ENCODE measurements around the gene SLC24A3. TPM values are rescaled to one million over a fixed set of nuclear protein-coding genes. Genes with fewer than 3 reads are reported as not detected.

Gene SLC24A3
- polyA plus RNA-seq, 1 experiment, result 1.7 TPM

- POLR2A ChIA-PET, result no interaction called here
- Histone ChIP-seq H3K27me3 (ENCODE audit: control insufficient read depth, insufficient read depth, low read length) (no peaks in the 10 kb centered on the region), H3K4me3 (ENCODE audit: low read depth, low read length) (no peak overlapping the region), H3K36me3 (ENCODE audit: control insufficient read depth, insufficient read depth, low read length) (no peaks in the 10 kb centered on the region)
- TF ChIP-seq CTCF (IDR thresholded peaks at IDR 0.05; ENCODE audit: insufficient read depth, low read depth, low read length), result no peak
- CTCF ChIA-PET, result no interaction called here
- no peak for DNase-seq (ENCODE audit: low read depth)
Observed at GRCh38 chr20:19330038-19330437, 117.6 kb downstream of the SLC24A3 start.

GRCh38 chr20:19330731-19331130, 118.3 kb downstream of the SLC24A3 start:
- DNase-seq (ENCODE audit: low read depth), result no peak
- POLR2A ChIA-PET, result no interaction called here
- Histone ChIP-seq H3K36me3 (ENCODE audit: control insufficient read depth, insufficient read depth, low read length) (no peaks in the 10 kb centered on the region), H3K27me3 (ENCODE audit: control insufficient read depth, insufficient read depth, low read length) (no peaks in the 10 kb centered on the region), H3K4me3 (ENCODE audit: low read depth, low read length) (no peak overlapping the region)
- CTCF ChIA-PET, result no interaction called here
- no peak for TF ChIP-seq CTCF (IDR thresholded peaks at IDR 0.05; ENCODE audit: insufficient read depth, low read depth, low read length)

- ChIA-PET CTCF (no interaction called here), POLR2A (no interaction called here)
- Histone ChIP-seq H3K4me3 (ENCODE audit: low read depth, low read length) (no peak overlapping the region), H3K36me3 (ENCODE audit: control insufficient read depth, insufficient read depth, low read length) (no peaks in the 10 kb centered on the region), H3K27me3 (ENCODE audit: control insufficient read depth, insufficient read depth, low read length) (no peaks in the 10 kb centered on the region)
- DNase-seq (ENCODE audit: low read depth), result no peak
- TF ChIP-seq CTCF (IDR thresholded peaks at IDR 0.05; ENCODE audit: insufficient read depth, low read depth, low read length), result no peak
Observed at GRCh38 chr20:19333563-19333962, 121.1 kb downstream of the SLC24A3 start.

GRCh38 chr20:19335341-19335740, 122.9 kb downstream of the SLC24A3 start:
- Histone ChIP-seq H3K4me3 (ENCODE audit: low read depth, low read length) (no peak overlapping the region), H3K27me3 (ENCODE audit: control insufficient read depth, insufficient read depth, low read length) (no peaks in the 10 kb centered on the region), H3K36me3 (ENCODE audit: control insufficient read depth, insufficient read depth, low read length) (no peaks in the 10 kb centered on the region)
- no peak for TF ChIP-seq CTCF (IDR thresholded peaks at IDR 0.05; ENCODE audit: insufficient read depth, low read depth, low read length)
- DNase-seq (ENCODE audit: low read depth), result no peak
- ChIA-PET CTCF (interaction anchor here (0.7 kb wide), 1 partner anchor 248 kb away, joined by 3 read pairs; no protein-coding TSS in a partner anchor), POLR2A (no interaction called here)

GRCh38 chr20:19335916-19336315, 123.5 kb downstream of the SLC24A3 start:
- ChIA-PET CTCF (no interaction called here), POLR2A (no interaction called here)
- no peaks in the 10 kb centered on the region for H3K36me3 ChIP-seq (ENCODE audit: control insufficient read depth, insufficient read depth, low read length)
- H3K4me3 ChIP-seq (ENCODE audit: low read depth, low read length), result no peak overlapping the region
- H3K27me3 ChIP-seq (ENCODE audit: control insufficient read depth, insufficient read depth, low read length), result no peaks in the 10 kb centered on the region
- DNase-seq (ENCODE audit: low read depth), result no peak
- no peak for TF ChIP-seq CTCF (IDR thresholded peaks at IDR 0.05; ENCODE audit: insufficient read depth, low read depth, low read length)

Data from BJ (cell line).